Duodenal mucosa (tissue), 2 donors: Measurements from ENCODE around the gene STYK1.
A peak's percentile ranks its signal among the peaks of the same experiment; 100 is the strongest.

Experiments used
- H3K27ac ChIP-seq: one replicate; pipeline ENCODE4 v1.7.0; 2013; ENCODE audit warnings: low read depth, low read length
- H3K27me3 ChIP-seq, 2 donors: one replicate each; pipeline ENCODE4 v1.7.0; 2013; ENCODE audit warnings: low read length in 2 of 2, control low read depth in 1 of 2; ENCODE audit not compliant: insufficient read depth in 2 of 2, control insufficient read depth in 1 of 2
- H3K36me3 ChIP-seq, 2 donors: one replicate each; pipeline ENCODE4 v1.7.0; 2013; ENCODE audit warnings: low read length in 2 of 2, control low read depth in 1 of 2; ENCODE audit not compliant: insufficient read depth in 2 of 2, control insufficient read depth in 1 of 2
- H3K4me1 ChIP-seq, 2 donors: one replicate each; pipeline ENCODE4 v1.7.0; 2013; ENCODE audit warnings: low read length in 2 of 2, control low read depth in 1 of 2; ENCODE audit not compliant: insufficient read depth in 2 of 2, control insufficient read depth in 1 of 2
- H3K4me3 ChIP-seq, 2 donors: one replicate each; pipeline ENCODE4 v1.7.0; 2013; ENCODE audit warnings: low read length in 2 of 2, low read depth in 1 of 2
- H3K9ac ChIP-seq, 2 donors: one replicate each; pipeline ENCODE4 v1.7.0; 2013; ENCODE audit warnings: low read length in 2 of 2, low read depth in 1 of 2
- H3K9me3 ChIP-seq, 2 donors: one replicate each; pipeline ENCODE4 v1.7.0; 2013; ENCODE audit warnings: low read length in 2 of 2, control low read depth in 1 of 2; ENCODE audit not compliant: control insufficient read depth in 1 of 2

Gene STYK1

GRCh38 chr12:10673659-10674384 is at the start of gene STYK1:
TSS of gene STYK1 (minus strand) at chr12:10674052. CDS start at chr12:10634618, 39,434 bp downstream.
- H3K27ac ChIP-seq = peak within 1 kb of the TSS; percentile 76
- peaks cover 4 to 23% of the 10 kb centered on the region in 2 donors for H3K4me1 ChIP-seq
- H3K36me3 ChIP-seq = no peaks in the 10 kb centered on the region
- peak within 1 kb of the TSS; percentile 70 to 72 for H3K4me3 ChIP-seq
- peak within 1 kb of the TSS; percentile 54 to 67 for H3K9ac ChIP-seq
- H3K27me3 ChIP-seq = peaks cover 0 to 6% of the 10 kb centered on the region in 2 donors
- no peaks in the 10 kb centered on the region for H3K9me3 ChIP-seq

DNA sequence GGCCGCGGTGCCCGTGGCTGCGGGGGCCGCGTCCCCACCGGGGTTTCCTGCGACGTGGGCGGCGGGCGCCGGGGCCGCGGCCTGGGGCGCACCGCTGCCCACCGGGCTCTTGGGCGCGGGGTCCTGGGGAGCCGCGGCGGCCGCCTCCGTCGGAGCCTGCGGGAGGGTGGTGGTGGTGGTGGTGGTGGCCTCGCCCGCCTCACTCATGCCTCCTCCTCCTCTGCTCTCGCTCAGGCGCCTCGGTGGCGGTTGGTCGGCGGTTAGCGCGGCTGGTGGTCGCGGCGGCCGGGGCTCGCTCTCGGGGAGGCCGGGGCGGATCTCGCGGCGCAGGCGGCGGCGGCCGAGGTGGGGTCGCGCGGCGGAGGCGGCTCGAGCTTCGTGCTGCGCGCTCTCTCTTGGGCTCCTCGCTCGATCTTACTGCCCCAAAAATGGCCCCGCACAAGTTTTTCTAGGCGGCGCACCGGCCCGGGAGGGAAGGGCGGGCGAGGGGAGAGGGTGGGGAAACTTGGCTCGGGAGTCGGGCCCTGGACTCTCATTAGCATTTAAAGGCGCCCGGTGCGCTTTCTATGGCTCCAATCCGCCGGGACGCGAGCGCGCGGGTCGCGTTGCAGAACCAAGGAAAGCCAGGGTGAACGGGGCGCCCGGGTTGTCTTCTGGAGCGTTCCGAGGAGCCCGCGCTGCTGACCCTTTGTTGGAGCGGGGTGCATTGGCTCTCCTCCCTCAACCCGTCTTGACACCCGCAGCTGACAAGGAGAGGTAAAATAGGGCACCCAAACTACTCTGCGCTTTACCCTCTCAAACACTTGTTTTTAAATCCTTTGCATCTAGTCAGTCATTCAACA is 49.3 kb upstream of the STYK1 start, which contains the start of gene YBX3:
TSS of gene YBX3 (minus strand) at position 419 of the 842 bp plus-strand sequence. CDS start at position 207, 212 bp downstream.
- peak within 1 kb of the TSS; percentile 84 to 90 for H3K9ac ChIP-seq
- H3K4me3 ChIP-seq = peak within 1 kb of the TSS; percentile 94 to 98
- no peaks in the 10 kb centered on the region for H3K36me3 ChIP-seq
- no peaks in the 10 kb centered on the region for H3K9me3 ChIP-seq
- peaks cover 19 to 30% of the 10 kb centered on the region in 2 donors for H3K4me1 ChIP-seq
- H3K27me3 ChIP-seq = peaks cover 0 to 3% of the 10 kb centered on the region in 2 donors
- H3K27ac ChIP-seq = peak within 1 kb of the TSS; percentile 88

DNA sequence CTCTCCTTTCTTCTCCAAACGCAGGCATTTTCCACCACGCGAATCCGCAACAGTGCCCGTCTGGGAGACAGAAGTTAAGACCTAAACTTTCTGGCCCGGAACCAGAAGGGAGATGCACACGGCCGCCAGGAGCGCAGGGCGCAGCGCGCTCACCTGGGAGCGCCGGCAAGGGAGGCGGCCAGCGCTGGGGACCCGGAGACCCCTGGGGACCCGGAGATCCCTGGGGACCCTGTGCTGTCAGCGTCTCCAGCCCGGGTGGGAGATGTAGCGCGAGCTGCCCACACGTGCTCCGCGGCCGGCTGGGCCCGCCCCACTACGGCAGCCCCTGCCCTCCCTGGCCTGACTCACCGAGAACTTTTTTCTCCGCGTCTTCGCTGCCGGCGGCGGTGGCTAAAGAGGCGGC is 48.7 kb upstream of the STYK1 start:
- Histone ChIP-seq H3K36me3 (no peaks in the 10 kb centered on the region), H3K27ac (peak overlapping the region; percentile 88), H3K4me1 (peaks cover 19 to 31% of the 10 kb centered on the region in 2 donors), H3K9ac (peak overlapping the region; percentile 84 to 90), H3K4me3 (peak overlapping the region; percentile 94 to 98), H3K27me3 (peaks cover 0 to 3% of the 10 kb centered on the region in 2 donors), H3K9me3 (no peaks in the 10 kb centered on the region)

- H3K36me3 ChIP-seq = no peaks in the 10 kb centered on the region
- H3K27me3 ChIP-seq = peaks cover 0 to 3% of the 10 kb centered on the region in 2 donors
- peak overlapping the region; percentile 84 to 90 for H3K9ac ChIP-seq
- peak overlapping the region; percentile 88 for H3K27ac ChIP-seq
- no peaks in the 10 kb centered on the region for H3K9me3 ChIP-seq
- H3K4me3 ChIP-seq = peak overlapping the region; percentile 94 to 98
- H3K4me1 ChIP-seq = peaks cover 19 to 38% of the 10 kb centered on the region in 2 donors
Observed at GRCh38 chr12:10721651-10722501, 48.0 kb upstream of the STYK1 start.

DNA sequence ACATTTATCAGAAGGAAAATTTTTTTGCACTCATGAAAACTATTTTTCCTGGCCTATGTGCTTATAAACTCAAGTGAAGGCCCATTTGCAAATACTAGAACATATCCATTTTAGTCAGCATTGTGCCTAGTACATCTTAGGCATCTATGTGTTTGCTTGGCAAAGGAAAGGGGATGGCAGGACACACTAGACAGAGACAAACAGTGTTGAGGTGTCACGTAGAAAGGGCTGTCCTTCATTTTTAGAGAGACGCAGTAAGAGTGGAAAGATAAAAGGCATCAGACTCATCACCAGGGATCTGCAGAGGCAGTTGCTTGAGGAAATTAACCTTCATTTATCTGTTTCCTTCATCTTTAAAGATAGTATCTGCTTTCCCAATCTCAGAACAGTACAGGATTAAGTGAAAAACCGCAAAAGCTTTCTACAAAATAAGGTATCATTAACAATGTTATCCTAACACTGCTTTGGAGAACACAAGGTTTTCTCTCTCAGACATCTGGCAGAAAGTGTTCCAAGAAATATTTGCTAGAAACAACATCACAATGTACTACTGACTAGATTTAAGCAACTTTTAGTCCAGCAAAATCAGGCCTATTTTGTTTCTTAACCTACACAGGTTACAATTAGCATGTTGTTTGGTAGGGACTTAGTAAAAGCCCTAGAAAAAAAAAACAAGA is 47.3 kb upstream of the STYK1 start:
- Histone ChIP-seq H3K4me1 (peaks cover 19 to 42% of the 10 kb centered on the region in 2 donors), H3K9ac (peak overlapping the region; percentile 84 to 90), H3K36me3 (no peaks in the 10 kb centered on the region)

GRCh38 chr12:10719482-10719881 is 45.6 kb upstream of the STYK1 start:
- Histone ChIP-seq H3K9ac (no peak overlapping the region), H3K36me3 (peaks cover 0 to 1% of the 10 kb centered on the region in 2 donors), H3K4me3 (no peak overlapping the region), H3K4me1 (peaks cover 19 to 45% of the 10 kb centered on the region in 2 donors), H3K9me3 (no peaks in the 10 kb centered on the region), H3K27ac (no peak overlapping the region), H3K27me3 (no peaks in the 10 kb centered on the region)

More for the DNA sequence above, 47.3 kb upstream of the STYK1 start:
- peaks cover 0 to 3% of the 10 kb centered on the region in 2 donors for H3K27me3 ChIP-seq
- peak overlapping the region; percentile 67 for H3K27ac ChIP-seq
- peak overlapping the region; percentile 94 to 98 for H3K4me3 ChIP-seq
- H3K9me3 ChIP-seq = no peaks in the 10 kb centered on the region

DNA sequence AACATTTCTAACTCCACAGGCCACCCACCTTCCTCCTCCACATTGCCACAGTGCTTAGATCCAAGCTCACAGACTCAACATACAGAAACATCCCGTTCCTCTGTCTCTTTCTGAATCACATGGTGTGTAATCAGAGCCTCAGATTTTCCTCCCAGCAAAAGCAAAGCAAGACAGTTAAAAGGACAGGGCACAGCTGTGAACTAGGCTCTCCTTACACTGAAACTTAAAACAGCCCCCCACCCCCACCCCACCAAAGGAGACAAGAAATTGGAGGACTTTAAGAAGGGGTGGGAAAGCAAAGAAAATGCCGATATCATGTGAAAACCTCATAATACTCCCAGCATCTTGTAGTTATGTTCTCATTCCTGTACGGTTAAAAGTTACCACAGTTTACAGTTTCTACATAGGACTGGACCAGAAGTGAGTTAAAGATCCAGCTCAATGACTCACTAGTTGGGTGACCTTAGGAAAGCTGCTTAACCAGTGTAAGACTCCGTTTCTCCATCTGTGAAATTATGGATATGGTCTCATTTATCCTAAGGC is 44.5 kb upstream of the STYK1 start:
- no peak overlapping the region for H3K4me3 ChIP-seq
- H3K36me3 ChIP-seq = peaks cover 7 to 13% of the 10 kb centered on the region in 2 donors
- H3K27ac ChIP-seq = no peak overlapping the region
- H3K27me3 ChIP-seq = no peaks in the 10 kb centered on the region
- no peaks in the 10 kb centered on the region for H3K9me3 ChIP-seq
- peaks cover 13 to 37% of the 10 kb centered on the region in 2 donors for H3K4me1 ChIP-seq
- H3K9ac ChIP-seq = no peak overlapping the region

- Histone ChIP-seq H3K9me3 (no peaks in the 10 kb centered on the region), H3K9ac (peak overlapping the region in 1 of 2 donors; percentile 3), H3K4me1 (peaks cover 13 to 37% of the 10 kb centered on the region in 2 donors), H3K27me3 (no peaks in the 10 kb centered on the region), H3K36me3 (peaks cover 13 to 21% of the 10 kb centered on the region in 2 donors), H3K4me3 (no peak overlapping the region), H3K27ac (no peak overlapping the region)
Observed at GRCh38 chr12:10717410-10717809, 43.6 kb upstream of the STYK1 start.
